Measurements from ENCODE around the gene AQR. TPM values are rescaled to one million over a fixed set of nuclear protein-coding genes. Genes with fewer than 3 reads are reported as not detected.
A peak's percentile ranks its signal among the peaks of the same experiment; 100 is the strongest.

Gene AQR
- total and polyA plus RNA-seq, 2 of the 13 experiments (the other 11 are each of a cell fraction or from before 2014, with no cell fraction given) = 18.7 to 31.3 TPM

DNA sequence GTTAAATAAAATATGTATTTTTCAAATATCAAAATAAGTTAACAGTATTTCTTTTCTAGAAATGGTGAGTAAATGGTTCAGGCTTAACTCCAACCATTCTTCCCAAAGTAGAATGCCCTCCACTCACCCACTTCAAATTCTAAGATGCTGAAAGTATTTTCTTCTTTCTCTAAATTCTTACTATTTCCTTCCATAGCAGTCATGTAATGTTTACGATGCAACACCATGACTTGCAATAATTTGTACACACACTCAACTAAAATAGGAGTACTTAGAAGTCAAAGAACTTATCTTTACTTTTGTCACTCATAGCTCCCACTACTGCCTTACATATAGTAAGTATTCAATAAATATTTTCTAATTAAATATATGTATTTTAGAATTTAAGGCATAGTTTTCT is 65.0 kb downstream of the AQR start:
- ATAC-seq = no peak
- Histone ChIP-seq H3K4me3 (replicated peaks in 1 of 3; ENCODE audit: insufficient read depth in 1 of 3, low read depth in 2 of 3, low read length in 3 of 3) (no peak overlapping the region), H4K20me1 (ENCODE audit: insufficient read depth, low read length) (no peaks in the 10 kb centered on the region), H3K4me2 (ENCODE audit: low read depth, low read length) (no peak overlapping the region), H3K9ac (ENCODE audit: insufficient read depth, low read depth, low read length) (no peak overlapping the region), H3K79me2 (ENCODE audit: insufficient read depth, low read length) (no peaks in the 10 kb centered on the region), H2AFZ (ENCODE audit: low read length) (no peak overlapping the region), H3K27ac (ENCODE audit: extremely low read length, insufficient read depth, low read length) (no peak overlapping the region), H3K4me1 (ENCODE audit: insufficient read depth, low read length) (peaks cover 9% of the 10 kb centered on the region; the same call in 1 of the 2 replicates), H3K9me3 (ENCODE audit: low read length) (no peaks in the 10 kb centered on the region), H3K27me3 (ENCODE audit: control insufficient read depth in 1 of 2, insufficient read depth in 2 of 2, low read length in 2 of 2) (no peaks in the 10 kb centered on the region; a peak in 1 of 5 replicates), H3K36me3 (replicated peaks in 1 of 2; ENCODE audit: control insufficient read depth in 1 of 2, insufficient read depth in 2 of 2, low read length in 2 of 2) (peaks cover 11 to 40% of the 10 kb centered on the region in 2 experiments)
- intact Hi-C loops (cut with micrococcal nuclease; ENCODE audit: unreplicated experiment) (no loop called here), in situ Hi-C loops (cut with HindIII; ENCODE audit: extremely low pct_ligation_motif_present, low pct_unique_long_range_greater_than_20kb) (no loop called here)
- CTCF ChIA-PET (ENCODE audit: low intra/inter-chr PET ratio, low total read pairs) = no interaction called here
- BruUV-seq (replicated peaks) = no TSS peak
- TF ChIP-seq NFE2L2 (IDR thresholded peaks at IDR 0.05; ENCODE audit: low read length) (peak; percentile 74), ZNF615 (CRISPR knock-in tag; IDR thresholded peaks at IDR 0.05; ENCODE audit: borderline replicate concordance) (no peak)
- TF ChIP-seq, protein P1, sequence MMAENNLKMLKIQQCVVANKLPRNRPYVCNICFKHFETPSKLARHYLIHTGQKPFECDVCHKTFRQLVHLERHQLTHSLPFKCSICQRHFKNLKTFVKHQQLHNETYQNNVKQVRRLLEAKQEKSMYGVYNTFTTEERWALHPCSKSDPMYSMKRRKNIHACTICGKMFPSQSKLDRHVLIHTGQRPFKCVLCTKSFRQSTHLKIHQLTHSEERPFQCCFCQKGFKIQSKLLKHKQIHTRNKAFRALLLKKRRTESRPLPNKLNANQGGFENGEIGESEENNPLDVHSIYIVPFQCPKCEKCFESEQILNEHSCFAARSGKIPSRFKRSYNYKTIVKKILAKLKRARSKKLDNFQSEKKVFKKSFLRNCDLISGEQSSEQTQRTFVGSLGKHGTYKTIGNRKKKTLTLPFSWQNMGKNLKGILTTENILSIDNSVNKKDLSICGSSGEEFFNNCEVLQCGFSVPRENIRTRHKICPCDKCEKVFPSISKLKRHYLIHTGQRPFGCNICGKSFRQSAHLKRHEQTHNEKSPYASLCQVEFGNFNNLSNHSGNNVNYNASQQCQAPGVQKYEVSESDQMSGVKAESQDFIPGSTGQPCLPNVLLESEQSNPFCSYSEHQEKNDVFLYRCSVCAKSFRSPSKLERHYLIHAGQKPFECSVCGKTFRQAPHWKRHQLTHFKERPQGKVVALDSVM (CRISPR knock-in tag; IDR thresholded peaks at IDR 0.05) = no peak
- POLR2A ChIA-PET = no interaction called here
- no peak for DNase-seq (ENCODE audit: low spot score)
- no peak for FAIRE-seq
- WGBS (ENCODE audit: low lambda C conversion rate) = 100% methylated on average over 1 of the region's 1 CpG

DNA sequence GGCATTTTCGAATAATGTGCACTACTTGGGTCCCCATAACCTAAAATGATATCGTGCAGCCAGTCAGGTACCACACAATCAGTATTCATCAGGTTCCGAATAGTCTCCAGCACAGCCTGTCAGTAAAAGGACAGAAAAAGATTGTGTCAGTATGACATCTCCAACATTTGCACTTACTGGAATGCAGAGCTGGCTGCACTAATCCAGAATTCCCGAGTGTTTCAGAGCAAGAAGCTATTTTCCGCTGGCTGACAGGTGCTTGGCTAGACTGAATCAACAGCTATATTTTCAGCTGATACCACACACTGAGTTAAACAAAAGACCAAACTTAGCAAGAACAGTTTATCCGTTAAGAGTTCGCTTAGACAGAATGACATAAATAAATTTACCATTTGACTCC is 68.8 kb downstream of the AQR start:
- WGBS (ENCODE audit: low lambda C conversion rate) = 99% methylated on average over 6 of the region's 7 CpGs
- peaks cover 9% of the 10 kb centered on the region; the same call in 1 of the 2 replicates for H3K4me1 ChIP-seq (ENCODE audit: insufficient read depth, low read length)
- H3K9me3 ChIP-seq (ENCODE audit: low read length) = no peaks in the 10 kb centered on the region
- no peak for TF ChIP-seq TMF1 (CRISPR knock-in tag; IDR thresholded peaks at IDR 0.05; ENCODE audit: low read depth)
- no peak for TF ChIP-seq ZNF274 (CRISPR knock-in tag; IDR thresholded peaks at IDR 0.05)
- H3K27ac ChIP-seq (ENCODE audit: extremely low read length, insufficient read depth, low read length) = no peak overlapping the region
- H3K4me3 ChIP-seq (replicated peaks in 1 of 3; ENCODE audit: insufficient read depth in 1 of 3, low read depth in 2 of 3, low read length in 3 of 3) = no peak overlapping the region
- no TSS peak for BruUV-seq (replicated peaks)
- H3K27me3 ChIP-seq (ENCODE audit: control insufficient read depth in 1 of 2, insufficient read depth in 2 of 2, low read length in 2 of 2) = no peaks in the 10 kb centered on the region; a peak in 1 of 5 replicates
- no peaks in the 10 kb centered on the region for H4K20me1 ChIP-seq (ENCODE audit: insufficient read depth, low read length)
- H3K4me2 ChIP-seq (ENCODE audit: low read depth, low read length) = no peak overlapping the region
- FAIRE-seq (no peak), DNase-seq (ENCODE audit: low spot score) (no peak), ATAC-seq (no peak)
- no peaks in the 10 kb centered on the region for H3K79me2 ChIP-seq (ENCODE audit: insufficient read depth, low read length)
- H2AFZ ChIP-seq (ENCODE audit: low read length) = no peak overlapping the region
- CTCF ChIA-PET (ENCODE audit: low intra/inter-chr PET ratio, low total read pairs) = no interaction called here
- H3K9ac ChIP-seq (ENCODE audit: insufficient read depth, low read depth, low read length) = no peak overlapping the region
- intact Hi-C loops (cut with micrococcal nuclease; ENCODE audit: unreplicated experiment) (no loop called here), in situ Hi-C loops (cut with HindIII; ENCODE audit: extremely low pct_ligation_motif_present, low pct_unique_long_range_greater_than_20kb) (no loop called here)
- peaks cover 1 to 33% of the 10 kb centered on the region in 2 experiments; a peak in 2 of 5 replicates for H3K36me3 ChIP-seq (replicated peaks in 1 of 2; ENCODE audit: control insufficient read depth in 1 of 2, insufficient read depth in 2 of 2, low read length in 2 of 2)
- POLR2A ChIA-PET = no interaction called here
